A673 (cell line): ENCODE data around the gene GPSM1. TPM values are rescaled to one million over a fixed set of nuclear protein-coding genes. Genes with fewer than 3 reads are reported as not detected.
A peak's percentile ranks its signal among the peaks of the same experiment; 100 is the strongest.

Source experiments
- BruUV-seq: library from RNA; stranded (reverse); fragments of 400-500 nt; replicated peaks from 2 replicates; lab custom pipeline; 2021; lab: Mats Ljungman, UMichigan
- CTCF ChIA-PET: fragments of 300-600 bp; sonication (Branson Sonifier 250); formaldehyde crosslinking; loops from one replicate; lab custom pipeline; 2022; ENCODE audit warnings: antibody characterized with exemption; lab: Charles Lee
- POLR2A ChIA-PET: fragments of 300-600 bp; sonication (Branson Sonifier 250); formaldehyde crosslinking; loops from one replicate; lab custom pipeline; 2022; ENCODE audit warnings: antibody characterized with exemption; ENCODE audit not compliant: low non-redundant PET; lab: Charles Lee
- DNase-seq: peaks from one replicate; pipeline ENCODE4 v3.0.0-alpha.2; 2015; ENCODE audit warnings: low spot score
- H3K27ac ChIP-seq: fragments of 200-600 bp; sonication (generic); 2 replicates; pipeline ENCODE4 v1.5.1; 2016; ENCODE audit warnings: mixed run types, low read depth, mild to moderate bottlenecking, mixed read lengths, antibody characterized with exemption, low read length; ENCODE audit not compliant: poor library complexity, severe bottlenecking
- H3K27me3 ChIP-seq: fragments of 200-600 bp; sonication (generic); replicated peaks from 2 replicates; pipeline ENCODE4 v1.6.1; 2017; ENCODE audit warnings: mixed run types, low read depth, mild to moderate bottlenecking, mixed read lengths, antibody characterized with exemption, low read length; ENCODE audit not compliant: insufficient read depth, poor library complexity
- H3K36me3 ChIP-seq: fragments of 200-600 bp; sonication (generic); 2 replicates; pipeline ENCODE4 v1.6.1; 2016; ENCODE audit warnings: mixed run types, mild to moderate bottlenecking, mixed read lengths, antibody characterized with exemption, low read length; ENCODE audit not compliant: insufficient read depth, poor library complexity, severe bottlenecking
- H3K4me1 ChIP-seq: fragments of 200-600 bp; sonication (generic); 2 replicates; pipeline ENCODE4 v1.6.1; 2017; ENCODE audit warnings: mixed run types, mild to moderate bottlenecking, mixed read lengths, antibody characterized with exemption, low read length; ENCODE audit not compliant: insufficient read depth, poor library complexity, severe bottlenecking
- H3K4me3 ChIP-seq: fragments of 200-600 bp; sonication (generic); 2 replicates; pipeline ENCODE4 v1.5.1; 2016; ENCODE audit warnings: low read depth, mixed run types, mild to moderate bottlenecking, mixed read lengths, low read length; ENCODE audit not compliant: poor library complexity, severe bottlenecking
- H3K9me3 ChIP-seq: fragments of 200-600 bp; sonication (generic); 2 replicates; pipeline ENCODE4 v1.6.1; 2016; ENCODE audit warnings: mixed run types, low read depth, mild to moderate bottlenecking, mixed read lengths, antibody characterized with exemption, low read length; ENCODE audit not compliant: poor library complexity, severe bottlenecking
- CTCF ChIP-seq: fragments of 300-800, 200-600 bp; sonication (generic); conservative IDR thresholded peaks from 2 replicates; pipeline ENCODE4 v1.5.1; 2017; ENCODE audit warnings: low read depth, mild to moderate bottlenecking, antibody characterized with exemption, low read length, moderate library complexity, mixed read lengths
- EZH2 ChIP-seq: fragments of 200-600 bp; sonication (generic); IDR thresholded peaks from 2 replicates; pipeline ENCODE4 v1.6.1; 2017; ENCODE audit warnings: borderline replicate concordance, low read depth, mild to moderate bottlenecking, mixed read lengths, antibody characterized with exemption, low read length; ENCODE audit not compliant: poor library complexity, severe bottlenecking
- intact Hi-C: fragments of 100-400 bp; cut with micrococcal nuclease; formaldehyde crosslinking; loops from one replicate; pipeline ENCODE4 v1.10.0; 2022; ENCODE audit not compliant: unreplicated experiment
- total RNA-seq: library from RNA; stranded (reverse); gene quantifications from 2 replicates; pipeline ENCODE4 v1.2.3, GENCODE V29; 2021

GPSM1 gene
- total RNA-seq, 1 experiment from 2014 or later = 36.4 TPM

- no TSS peak for BruUV-seq
- POLR2A ChIA-PET = interaction anchor here (0.7 kb wide), 1 partner anchor 24 kb away, joined by 3 read pairs; no protein-coding TSS in a partner anchor
- H3K27ac ChIP-seq = no peak overlapping the region
- intact Hi-C loops = no loop called here
- CTCF ChIA-PET = no interaction called here
- no peaks in the 10 kb centered on the region for H3K4me1 ChIP-seq
- no peaks in the 10 kb centered on the region for H3K27me3 ChIP-seq
- H3K9me3 ChIP-seq = no peaks in the 10 kb centered on the region
- DNase-seq = no peak
- no peak overlapping the region for H3K4me3 ChIP-seq
- TF ChIP-seq EZH2 (no peak), CTCF (no peak)
- no peaks in the 10 kb centered on the region for H3K36me3 ChIP-seq
Observed at GRCh38 chr9:136372006-136372405, 44.7 kb downstream of the GPSM1 start.

- ChIA-PET CTCF (no interaction called here), POLR2A (interaction anchor here (0.7 kb wide), 1 partner anchor 23 kb away, joined by 3 read pairs; no protein-coding TSS in a partner anchor)
- DNase-seq = no peak
- intact Hi-C loops = no loop called here
- no peak for TF ChIP-seq CTCF
- TF ChIP-seq EZH2 = no peak
- Histone ChIP-seq H3K9me3 (no peaks in the 10 kb centered on the region), H3K4me3 (no peak overlapping the region), H3K4me1 (no peaks in the 10 kb centered on the region), H3K27ac (peak overlapping the region; percentile 37), H3K36me3 (no peaks in the 10 kb centered on the region), H3K27me3 (no peaks in the 10 kb centered on the region)
- BruUV-seq = no TSS peak
Observed at GRCh38 chr9:136372561-136373299, 45.4 kb downstream of the GPSM1 start.

GRCh38 chr9:136373300-136374182, 46.2 kb downstream of the GPSM1 start, which contains the start of gene CARD9:
Gene CARD9 (minus strand): TSS chr9:136373669. CDS start chr9:136372078, 1,591 bp downstream.
- intact Hi-C loops = no loop called here
- no peaks in the 10 kb centered on the region for H3K27me3 ChIP-seq
- no TSS peak for BruUV-seq
- H3K4me3 ChIP-seq = no peak within 1 kb of the TSS
- no peaks in the 10 kb centered on the region for H3K36me3 ChIP-seq
- DNase-seq = no peak
- TF ChIP-seq EZH2 = no peak
- TF ChIP-seq CTCF = no peak
- ChIA-PET POLR2A (no interaction called here), CTCF (no interaction called here)
- H3K4me1 ChIP-seq = no peaks in the 10 kb centered on the region
- peak within 1 kb of the TSS; percentile 37 for H3K27ac ChIP-seq
- no peaks in the 10 kb centered on the region for H3K9me3 ChIP-seq
